WTC11 (cell line): ENCODE measurements around the gene HNRNPM.

ENCODE experiments used
- ATF3 ChIP-seq: sonication (generic); formaldehyde crosslinking; conservative IDR thresholded peaks from 2 replicates; pipeline ENCODE4 v1.8.1; 2022; ENCODE audit warnings: mild to moderate bottlenecking, missing genetic modification reagents
- CREM ChIP-seq: sonication (generic); formaldehyde crosslinking; IDR thresholded peaks from 2 replicates; pipeline ENCODE4 v1.8.1; 2022; ENCODE audit warnings: mild to moderate bottlenecking, missing genetic modification reagents, moderate library complexity
- ETV6 ChIP-seq: sonication (generic); formaldehyde crosslinking; IDR thresholded peaks from 2 replicates; pipeline ENCODE4 v1.8.1; 2022; ENCODE audit warnings: mild to moderate bottlenecking, missing genetic modification reagents

- TF ChIP-seq ETV6 (CRISPR knock-in tag) (no peak), CREM (CRISPR knock-in tag) (no peak), ATF3 (CRISPR knock-in tag) (no peak)
These were observed 55.4 kb downstream of the HNRNPM start for GRCh38 chr19:8500158-8500557.
